ENCODE measurements around the gene SEZ6. TPM values are rescaled to one million over a fixed set of nuclear protein-coding genes. Genes with fewer than 3 reads are reported as not detected.
A peak's percentile ranks its signal among the peaks of the same experiment; 100 is the strongest.

SEZ6 gene
- total RNA-seq, 1 donor from 2014 or later, result not detected

DNA sequence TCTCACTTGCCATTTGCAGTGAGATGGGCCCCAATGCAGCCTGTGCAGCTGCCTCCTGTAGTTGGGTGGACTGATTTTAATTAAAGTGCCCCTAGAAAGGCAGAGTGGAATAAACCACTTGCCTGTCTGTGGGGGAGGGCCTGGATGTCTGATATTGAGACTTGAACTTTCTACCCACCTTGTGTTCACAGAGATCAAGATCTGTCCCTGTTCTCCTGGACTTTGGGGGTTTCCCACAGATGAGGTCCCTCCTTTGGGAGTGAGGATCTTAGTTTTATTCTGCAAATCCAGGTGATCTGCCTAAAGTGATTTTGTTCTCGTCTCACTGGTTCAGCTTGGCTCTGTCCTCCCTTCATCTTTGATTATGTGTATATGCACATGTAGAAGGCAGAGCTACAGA is 95.3 kb downstream of the SEZ6 start:
- DNase-seq (ENCODE audit: low read depth), result no peak
- FAIRE-seq, result no peak
- Histone ChIP-seq H3K36me3 (ENCODE audit: control insufficient read depth, insufficient read depth, low read length) (peaks cover 38% of the 10 kb centered on the region), H3K27me3 (ENCODE audit: control insufficient read depth, insufficient read depth, low read length) (no peaks in the 10 kb centered on the region), H3K4me3 (ENCODE audit: low read depth, low read length) (no peak overlapping the region)
- TF ChIP-seq, protein P1, sequence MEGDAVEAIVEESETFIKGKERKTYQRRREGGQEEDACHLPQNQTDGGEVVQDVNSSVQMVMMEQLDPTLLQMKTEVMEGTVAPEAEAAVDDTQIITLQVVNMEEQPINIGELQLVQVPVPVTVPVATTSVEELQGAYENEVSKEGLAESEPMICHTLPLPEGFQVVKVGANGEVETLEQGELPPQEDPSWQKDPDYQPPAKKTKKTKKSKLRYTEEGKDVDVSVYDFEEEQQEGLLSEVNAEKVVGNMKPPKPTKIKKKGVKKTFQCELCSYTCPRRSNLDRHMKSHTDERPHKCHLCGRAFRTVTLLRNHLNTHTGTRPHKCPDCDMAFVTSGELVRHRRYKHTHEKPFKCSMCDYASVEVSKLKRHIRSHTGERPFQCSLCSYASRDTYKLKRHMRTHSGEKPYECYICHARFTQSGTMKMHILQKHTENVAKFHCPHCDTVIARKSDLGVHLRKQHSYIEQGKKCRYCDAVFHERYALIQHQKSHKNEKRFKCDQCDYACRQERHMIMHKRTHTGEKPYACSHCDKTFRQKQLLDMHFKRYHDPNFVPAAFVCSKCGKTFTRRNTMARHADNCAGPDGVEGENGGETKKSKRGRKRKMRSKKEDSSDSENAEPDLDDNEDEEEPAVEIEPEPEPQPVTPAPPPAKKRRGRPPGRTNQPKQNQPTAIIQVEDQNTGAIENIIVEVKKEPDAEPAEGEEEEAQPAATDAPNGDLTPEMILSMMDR (IDR thresholded peaks at IDR 0.05; ENCODE audit: insufficient read depth, low read length, severe bottlenecking), result no peak

- Histone ChIP-seq H3K27me3 (ENCODE audit: control insufficient read depth, insufficient read depth, low read length) (no peaks in the 10 kb centered on the region), H3K36me3 (ENCODE audit: control insufficient read depth, insufficient read depth, low read length) (peaks cover 32% of the 10 kb centered on the region), H3K4me3 (ENCODE audit: low read depth, low read length) (no peak overlapping the region)
- TF ChIP-seq, protein P1 (IDR thresholded peaks at IDR 0.05; ENCODE audit: insufficient read depth, low read length, severe bottlenecking), result no peak
- DNase-seq (ENCODE audit: low read depth) (no peak), FAIRE-seq (peak; percentile 47)
Observed at GRCh38 chr17:28908640-28909167, 97.1 kb downstream of the SEZ6 start.

DNA sequence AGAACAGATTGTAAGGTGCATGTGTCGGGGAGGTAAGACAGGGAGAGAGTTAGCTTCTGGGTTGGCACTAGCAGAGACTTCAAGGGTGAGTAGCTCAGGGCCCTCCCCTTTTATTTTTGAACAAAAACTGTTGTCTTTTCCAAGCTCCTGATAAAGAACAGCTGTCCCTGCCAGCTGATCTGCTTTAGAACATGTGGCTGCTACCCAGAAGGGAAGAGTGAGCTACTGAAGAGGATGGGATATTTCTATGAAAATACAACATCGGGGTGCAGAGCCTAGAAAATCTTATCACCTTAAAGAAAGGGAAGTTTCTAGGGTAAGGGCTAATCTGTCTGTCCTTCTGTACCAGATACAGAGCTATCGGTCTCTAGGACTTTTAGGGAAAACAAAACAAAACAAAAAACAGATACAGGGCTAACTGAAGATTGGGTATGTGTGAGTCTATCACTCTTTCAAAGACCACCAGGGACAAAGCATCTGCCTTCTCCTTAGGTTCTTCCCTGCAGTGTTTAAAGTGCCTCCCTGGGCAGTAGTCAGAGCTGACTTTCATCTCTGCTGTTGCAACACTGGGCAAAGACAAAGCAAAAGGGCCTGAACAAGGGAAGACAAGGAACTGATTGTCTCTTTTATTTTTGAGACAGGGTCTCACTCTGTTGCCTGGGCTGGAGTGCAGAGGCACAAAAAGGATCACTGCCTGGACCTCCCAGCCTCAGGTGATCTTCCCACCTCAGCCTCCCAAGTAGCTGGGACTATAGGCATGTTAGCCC is 97.9 kb downstream of the SEZ6 start:
- DNase-seq (ENCODE audit: low read depth) (no peak), FAIRE-seq (no peak)
- TF ChIP-seq, protein P1 (IDR thresholded peaks at IDR 0.05; ENCODE audit: insufficient read depth, low read length, severe bottlenecking), result no peak
- Histone ChIP-seq H3K4me3 (ENCODE audit: low read depth, low read length) (no peak overlapping the region), H3K27me3 (ENCODE audit: control insufficient read depth, insufficient read depth, low read length) (no peaks in the 10 kb centered on the region), H3K36me3 (ENCODE audit: control insufficient read depth, insufficient read depth, low read length) (peaks cover 29% of the 10 kb centered on the region)

DNA sequence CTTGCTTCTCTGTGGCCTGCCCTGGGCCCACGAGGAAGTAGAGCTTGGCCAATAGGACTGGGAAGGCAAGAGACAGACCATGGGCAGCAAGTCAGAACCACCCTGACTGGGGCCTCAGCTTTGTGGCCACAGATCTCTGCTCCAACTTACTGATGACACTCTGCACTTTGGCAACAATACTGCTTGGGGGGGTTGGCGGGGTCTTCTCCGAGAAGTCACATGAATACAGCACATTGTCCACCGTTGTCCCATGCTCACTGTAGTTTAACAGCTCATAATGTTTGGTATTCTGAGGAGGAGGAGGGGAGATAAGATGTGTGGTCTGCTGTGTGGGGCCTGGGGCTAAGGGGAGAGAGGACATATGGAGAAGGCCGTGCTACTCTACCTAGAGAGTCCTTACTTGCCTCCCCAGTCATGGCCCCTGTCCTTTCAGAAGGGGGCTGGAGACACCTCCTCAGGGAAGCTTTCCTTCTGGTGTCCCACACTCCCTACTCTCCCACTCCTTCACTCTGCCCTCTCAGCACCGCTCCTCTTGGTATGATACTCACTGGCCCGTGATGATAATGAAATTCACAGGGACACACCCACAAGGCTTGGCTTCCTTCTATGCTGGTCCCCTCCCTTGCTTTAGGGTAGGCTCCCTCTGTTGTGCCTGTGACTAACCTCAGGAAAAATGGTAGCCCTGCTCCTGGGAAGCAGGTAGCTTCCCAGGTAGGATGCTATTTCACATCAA is 99.0 kb downstream of the SEZ6 start:
- FAIRE-seq (no peak), DNase-seq (ENCODE audit: low read depth) (no peak)
- Histone ChIP-seq H3K36me3 (ENCODE audit: control insufficient read depth, insufficient read depth, low read length) (peaks cover 21% of the 10 kb centered on the region), H3K27me3 (ENCODE audit: control insufficient read depth, insufficient read depth, low read length) (no peaks in the 10 kb centered on the region), H3K4me3 (ENCODE audit: low read depth, low read length) (no peak overlapping the region)
- TF ChIP-seq, protein P1 (IDR thresholded peaks at IDR 0.05; ENCODE audit: insufficient read depth, low read length, severe bottlenecking), result no peak

GRCh38 chr17:28906276-28906675 is 99.6 kb downstream of the SEZ6 start:
- H3K4me3 ChIP-seq (ENCODE audit: low read depth, low read length), result no peak overlapping the region
- H3K36me3 ChIP-seq (ENCODE audit: control insufficient read depth, insufficient read depth, low read length), result peaks cover 16% of the 10 kb centered on the region
- no peak for DNase-seq (ENCODE audit: low read depth)
- TF ChIP-seq, protein P1 (IDR thresholded peaks at IDR 0.05; ENCODE audit: insufficient read depth, low read length, severe bottlenecking), result no peak
- FAIRE-seq, result no peak
- H3K27me3 ChIP-seq (ENCODE audit: control insufficient read depth, insufficient read depth, low read length), result no peaks in the 10 kb centered on the region

Other genes with a start within 250 kb of the SEZ6 start
- 3.2 and 3.6 TPM in 2 replicates for gene FAM222B, start 163.2 kb downstream of the SEZ6 start, total RNA-seq
- gene ERAL1, start 151.0 kb downstream of the SEZ6 start, total RNA-seq, result 17.3 and 17.6 TPM in 2 replicates
- gene FLOT2, start 108.3 kb downstream of the SEZ6 start, total RNA-seq, result 24.5 TPM in 2 replicates
- gene DHRS13, start 103.0 kb downstream of the SEZ6 start, total RNA-seq, result 2.9 and 11.3 TPM in 2 replicates
- 5.4 and 7.1 TPM in 2 replicates for gene PHF12, start 54.5 kb downstream of the SEZ6 start, total RNA-seq
- 0.26 and 1.4 TPM in 2 replicates for gene PIPOX, start 37.1 kb upstream of the SEZ6 start, total RNA-seq
- 23.4 and 57.6 TPM in 2 replicates for gene MYO18A, start 174.4 kb upstream of the SEZ6 start, total RNA-seq
- not detected in 2 replicates for gene CRYBA1, start 240.8 kb upstream of the SEZ6 start, total RNA-seq